GM23248 (cell line): ENCODE data around the gene EPB41L4B.

Source experiments
- EZH2 ChIP-seq: fragments of 200-600 bp; sonication (generic); IDR thresholded peaks from 2 replicates; pipeline ENCODE4 v1.6.1; 2018; ENCODE audit warnings: antibody characterized with exemption, mild to moderate bottlenecking; ENCODE audit not compliant: insufficient read depth, poor library complexity, severe bottlenecking
- EZH2phosphoT487 ChIP-seq: fragments of 200-600 bp; sonication (generic); IDR thresholded peaks from 2 replicates; pipeline ENCODE4 v1.6.1; 2018; ENCODE audit warnings: antibody characterized with exemption, moderate library complexity, mild to moderate bottlenecking, low read depth; ENCODE audit not compliant: insufficient read depth

- TF ChIP-seq EZH2 (no peak), EZH2phosphoT487 (no peak)
Measured at GRCh38 chr9:109246533-109246932, 74.3 kb downstream of the EPB41L4B start.
